NCI-H2081 treated with DMSO at 0.1 percent for 48 hours (cell line): Measurements from ENCODE around the gene BAZ2B.
"Not testable (repeated sequence)": the region's sequence is repeated elsewhere in the genome, so short reads cannot be mapped to it uniquely, and the experiment has no call there.

Source experiments
- DNase-seq: peaks from one replicate; lab custom pipeline; 2025; lab: John Stamatoyannopoulos, UW

Gene BAZ2B

GRCh38 chr2:159616286-159616701, at the start of gene BAZ2B:
BAZ2B (minus strand) TSS chr2:159616548; CDS start chr2:159478719, 137,829 bp downstream.
- DNase-seq = peak; percentile 26

- DNase-seq = no peak
Measured at GRCh38 chr2:159661286-159661685, 44.9 kb upstream of the BAZ2B start.

GRCh38 chr2:159658881-159659873, 42.8 kb upstream of the BAZ2B start:
- no peak for DNase-seq

GRCh38 chr2:159653962-159654361, 37.6 kb upstream of the BAZ2B start:
- DNase-seq = no peak

- no peak for DNase-seq
Measured at GRCh38 chr2:159651884-159652283, 35.5 kb upstream of the BAZ2B start.

- DNase-seq = no peak
Measured at GRCh38 chr2:159650574-159650973, 34.2 kb upstream of the BAZ2B start.

GRCh38 chr2:159648643-159649042, 32.3 kb upstream of the BAZ2B start:
- no peak for DNase-seq

- DNase-seq = no peak
Measured at GRCh38 chr2:159647667-159648066, 31.3 kb upstream of the BAZ2B start.

- DNase-seq = no peak
Measured at GRCh38 chr2:159640176-159640575, 23.8 kb upstream of the BAZ2B start.

GRCh38 chr2:159639712-159640111, 23.4 kb upstream of the BAZ2B start:
- DNase-seq = no peak

- no peak for DNase-seq
Measured at GRCh38 chr2:159639071-159639470, 22.7 kb upstream of the BAZ2B start.

- DNase-seq = no peak
Measured at GRCh38 chr2:159637988-159638501, 21.7 kb upstream of the BAZ2B start.

- no peak for DNase-seq
Measured at GRCh38 chr2:159637240-159637639, 20.9 kb upstream of the BAZ2B start.

GRCh38 chr2:159635006-159635789, 18.9 kb upstream of the BAZ2B start:
- no peak for DNase-seq

- DNase-seq = no peak
Measured at GRCh38 chr2:159633219-159633618, 16.9 kb upstream of the BAZ2B start.

- not testable (repeated sequence) for DNase-seq
Measured at GRCh38 chr2:159625628-159626027, 9.3 kb upstream of the BAZ2B start.

GRCh38 chr2:159623436-159623835, 7.1 kb upstream of the BAZ2B start:
- DNase-seq = no peak

GRCh38 chr2:159622966-159623365, 6.6 kb upstream of the BAZ2B start:
- no peak for DNase-seq

GRCh38 chr2:159620796-159621195, 4.4 kb upstream of the BAZ2B start:
- no peak for DNase-seq

GRCh38 chr2:159617646-159618045, 1.3 kb upstream of the BAZ2B start:
- DNase-seq = peak; percentile 44

- no peak for DNase-seq
Measured at GRCh38 chr2:159617100-159617499, 752 bp upstream of the BAZ2B start.
